ENCODE data around the gene RCAN2. TPM values are rescaled to one million over a fixed set of nuclear protein-coding genes. Genes with fewer than 3 reads are reported as not detected.

RCAN2 gene
- total and polyA plus RNA-seq, 2 donors (not counting 3 experiments of a cell fraction or from before 2014, with no cell fraction given), result 0.07 to 0.33 TPM

- no peak for FAIRE-seq
- H3K27me3 ChIP-seq (ENCODE audit: control insufficient read depth in 2 of 2, insufficient read depth in 2 of 2, low read length in 2 of 2), result no peaks in the 10 kb centered on the region
- TF ChIP-seq GATA2 (IDR thresholded peaks at IDR 0.05; ENCODE audit: insufficient read depth, insufficient read length, low read depth, low read length), result no peak
- intact Hi-C loops (cut with micrococcal nuclease) (no loop called here), dilution Hi-C loops (cut with MboI; ENCODE audit: extremely low pct_ligation_motif_present, low sequenced_read_pairs) (no loop called here)
- no peaks in the 10 kb centered on the region for H3K36me3 ChIP-seq (ENCODE audit: control insufficient read depth in 2 of 2, extremely low read depth in 1 of 2, insufficient read depth in 2 of 2, low read length in 2 of 2)
- no peak overlapping the region for H3K27ac ChIP-seq (ENCODE audit: insufficient read depth, low read depth, low read length)
- no peak overlapping the region for H3K9ac ChIP-seq (replicated peaks; ENCODE audit: extremely low read depth, insufficient read depth, low read length)
- no peaks in the 10 kb centered on the region for H3K9me1 ChIP-seq (replicated peaks; ENCODE audit: control insufficient read depth, extremely low read depth, insufficient read depth, low read length)
- no peak for DNase-seq (ENCODE audit: low read depth, low spot score)
- CTCF ChIA-PET, result no interaction called here
- POLR2A ChIA-PET, result no interaction called here
- no TSS peak for BruUV-seq (replicated peaks)
- H3K4me1 ChIP-seq (ENCODE audit: control insufficient read depth, extremely low read depth, insufficient read depth, low read length), result no peaks in the 10 kb centered on the region
- H4K20me1 ChIP-seq (replicated peaks; ENCODE audit: control insufficient read depth, extremely low read depth, insufficient read depth, low read length), result no peaks in the 10 kb centered on the region
- no peaks in the 10 kb centered on the region for H3K9me3 ChIP-seq (replicated peaks; ENCODE audit: control insufficient read depth, insufficient read depth, low read length)
- H2AFZ ChIP-seq (ENCODE audit: low read depth, low read length), result no peak overlapping the region
- H3K4me3 ChIP-seq (replicated peaks in 1 of 3; ENCODE audit: insufficient read depth in 1 of 3, low read depth in 1 of 3, low read length in 3 of 3), result no peak overlapping the region
- H3K4me2 ChIP-seq (ENCODE audit: insufficient read depth, low read length), result no peak overlapping the region
- no peaks in the 10 kb centered on the region for H3K79me2 ChIP-seq (ENCODE audit: control insufficient read depth, insufficient read depth, low read length)
Measured at GRCh38 chr6:46251583-46252339, 239.5 kb downstream of the RCAN2 start.

GRCh38 chr6:46248143-46248542 lies 243.1 kb downstream of the RCAN2 start:
- ChIA-PET CTCF (no interaction called here), POLR2A (no interaction called here)
- Histone ChIP-seq H3K27me3 (ENCODE audit: control insufficient read depth in 2 of 2, insufficient read depth in 2 of 2, low read length in 2 of 2) (no peaks in the 10 kb centered on the region), H3K36me3 (ENCODE audit: control insufficient read depth in 2 of 2, extremely low read depth in 1 of 2, insufficient read depth in 2 of 2, low read length in 2 of 2) (no peaks in the 10 kb centered on the region), H3K9me3 (replicated peaks; ENCODE audit: control insufficient read depth, insufficient read depth, low read length) (no peaks in the 10 kb centered on the region), H3K4me1 (ENCODE audit: control insufficient read depth, extremely low read depth, insufficient read depth, low read length) (no peaks in the 10 kb centered on the region), H3K9me1 (replicated peaks; ENCODE audit: control insufficient read depth, extremely low read depth, insufficient read depth, low read length) (no peaks in the 10 kb centered on the region), H3K79me2 (ENCODE audit: control insufficient read depth, insufficient read depth, low read length) (no peaks in the 10 kb centered on the region), H3K4me2 (ENCODE audit: insufficient read depth, low read length) (no peak overlapping the region), H2AFZ (ENCODE audit: low read depth, low read length) (no peak overlapping the region), H4K20me1 (replicated peaks; ENCODE audit: control insufficient read depth, extremely low read depth, insufficient read depth, low read length) (no peaks in the 10 kb centered on the region), H3K9ac (replicated peaks; ENCODE audit: extremely low read depth, insufficient read depth, low read length) (no peak overlapping the region), H3K4me3 (replicated peaks in 1 of 3; ENCODE audit: insufficient read depth in 1 of 3, low read depth in 1 of 3, low read length in 3 of 3) (no peak overlapping the region), H3K27ac (ENCODE audit: insufficient read depth, low read depth, low read length) (no peak overlapping the region)
- intact Hi-C loops (cut with micrococcal nuclease) (no loop called here), dilution Hi-C loops (cut with MboI; ENCODE audit: extremely low pct_ligation_motif_present, low sequenced_read_pairs) (no loop called here)
- no peak for FAIRE-seq
- TF ChIP-seq MAX (IDR thresholded peaks at IDR 0.05; ENCODE audit: insufficient read depth, insufficient read length), result no peak
- TF ChIP-seq FOS (IDR thresholded peaks at IDR 0.05; ENCODE audit: borderline replicate concordance, insufficient read depth, low read length), result no peak
- no peak for TF ChIP-seq POLR2AphosphoS5 (IDR thresholded peaks at IDR 0.05; ENCODE audit: insufficient read depth, low read depth, low read length)
- no peak for TF ChIP-seq CTCF (IDR thresholded peaks at IDR 0.05; ENCODE audit: extremely low read depth in 1 of 2, insufficient read depth in 1 of 2, low read depth in 1 of 2, low read length in 2 of 2)
- no peak for TF ChIP-seq EZH2 (IDR thresholded peaks at IDR 0.05; ENCODE audit: borderline replicate concordance, low read depth, low read length, severe bottlenecking)
- TF ChIP-seq JUN (IDR thresholded peaks at IDR 0.05; ENCODE audit: borderline replicate concordance, insufficient read depth, insufficient read length, low read depth), result no peak
- no peak for TF ChIP-seq GATA2 (IDR thresholded peaks at IDR 0.05; ENCODE audit: insufficient read depth, insufficient read length, low read depth, low read length)
- TF ChIP-seq MYC (IDR thresholded peaks at IDR 0.05; ENCODE audit: low read depth, low read length), result no peak
- no peak for TF ChIP-seq POLR2A (IDR thresholded peaks at IDR 0.05; ENCODE audit: low read depth, low read length)
- no TSS peak for BruUV-seq (replicated peaks)
- DNase-seq (ENCODE audit: low read depth, low spot score), result no peak
